Activated naive CD4-positive, alpha-beta T cell treated with anti-CD3 and anti-CD28 coated beads, Interleukin-2, amount 10 ng/mL, durations not matched to agents 7 days and 5 days (primary cell): ENCODE results near the gene DUXB.
A peak's percentile ranks its signal among the peaks of the same experiment; 100 is the strongest.

ENCODE experiments used
- CTCF ChIA-PET: fragments of 350-600 bp; sonication (Branson Sonifier 250); formaldehyde crosslinking; loops from one replicate; lab custom pipeline; 2021; ENCODE audit warnings: antibody characterized with exemption; lab: Charles Lee
- DNase-seq: peaks from one replicate; pipeline ENCODE4 v3.0.0-alpha.2; 2020
- H3K27ac Mint-ChIP-seq: one replicate; pipeline ENCODE4 v1.8.0; 2021; ENCODE audit warnings: mild to moderate bottlenecking, moderate library complexity, mixed read lengths
- H3K27me3 Mint-ChIP-seq: one replicate; pipeline ENCODE4 v1.8.0; 2021; ENCODE audit warnings: mild to moderate bottlenecking, mixed read lengths
- H3K36me3 Mint-ChIP-seq: one replicate; pipeline ENCODE4 v1.8.0; 2021; ENCODE audit warnings: mixed read lengths
- H3K4me1 Mint-ChIP-seq: one replicate; pipeline ENCODE4 v1.8.0; 2021; ENCODE audit warnings: mixed read lengths
- H3K4me3 Mint-ChIP-seq: one replicate; pipeline ENCODE4 v1.8.0; 2021; ENCODE audit warnings: mild to moderate bottlenecking, moderate library complexity, mixed read lengths
- H3K9me3 Mint-ChIP-seq: one replicate; pipeline ENCODE4 v1.8.0; 2021; ENCODE audit warnings: mixed read lengths

DUXB gene

GRCh38 chr16:75644240-75645012, 56.8 kb downstream of the DUXB start:
- Mint-ChIP-seq H3K4me1 (peaks cover 51% of the 10 kb centered on the region), H3K4me3 (peak overlapping the region; percentile 61), H3K36me3 (peaks cover 55% of the 10 kb centered on the region), H3K9me3 (no peaks in the 10 kb centered on the region), H3K27ac (peak overlapping the region; percentile 76), H3K27me3 (no peaks in the 10 kb centered on the region)
- CTCF ChIA-PET = interaction anchor here (1.3 kb wide), 2 partner anchors 23 to 211 kb away, joined by 3 read pairs; no protein-coding TSS in a partner anchor
- DNase-seq = no peak
